Astrocyte of the cerebellum (primary cell): ENCODE results near the gene TXLNB.

Experiments
- DNase-seq: peaks from one replicate; pipeline ENCODE4 v3.0.0-alpha.2; 2011; ENCODE audit warnings: low read depth
- H3K4me3 ChIP-seq: 2 replicates; pipeline ENCODE4 v1.5.1; 2011; ENCODE audit warnings: mild to moderate bottlenecking, low read depth, low read length, moderate library complexity
- in situ Hi-C: cut with HindIII; loops from 2 replicates; pipeline ENCODE4 v1.10.0; 2017; ENCODE audit warnings: low sequenced_read_pairs
- TF ChIP-seq, protein P1 (sequence below): IDR thresholded peaks from 2 replicates; pipeline ENCODE4 v1.5.1; 2012; ENCODE audit warnings: low read length, low read depth, moderate library complexity, mild to moderate bottlenecking; ENCODE audit errors: missing control alignments

TXLNB gene

GRCh38 chr6:139253656-139254055, 38.1 kb downstream of the TXLNB start:
- TF ChIP-seq, protein P1, sequence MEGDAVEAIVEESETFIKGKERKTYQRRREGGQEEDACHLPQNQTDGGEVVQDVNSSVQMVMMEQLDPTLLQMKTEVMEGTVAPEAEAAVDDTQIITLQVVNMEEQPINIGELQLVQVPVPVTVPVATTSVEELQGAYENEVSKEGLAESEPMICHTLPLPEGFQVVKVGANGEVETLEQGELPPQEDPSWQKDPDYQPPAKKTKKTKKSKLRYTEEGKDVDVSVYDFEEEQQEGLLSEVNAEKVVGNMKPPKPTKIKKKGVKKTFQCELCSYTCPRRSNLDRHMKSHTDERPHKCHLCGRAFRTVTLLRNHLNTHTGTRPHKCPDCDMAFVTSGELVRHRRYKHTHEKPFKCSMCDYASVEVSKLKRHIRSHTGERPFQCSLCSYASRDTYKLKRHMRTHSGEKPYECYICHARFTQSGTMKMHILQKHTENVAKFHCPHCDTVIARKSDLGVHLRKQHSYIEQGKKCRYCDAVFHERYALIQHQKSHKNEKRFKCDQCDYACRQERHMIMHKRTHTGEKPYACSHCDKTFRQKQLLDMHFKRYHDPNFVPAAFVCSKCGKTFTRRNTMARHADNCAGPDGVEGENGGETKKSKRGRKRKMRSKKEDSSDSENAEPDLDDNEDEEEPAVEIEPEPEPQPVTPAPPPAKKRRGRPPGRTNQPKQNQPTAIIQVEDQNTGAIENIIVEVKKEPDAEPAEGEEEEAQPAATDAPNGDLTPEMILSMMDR = no peak
- no peak overlapping the region for H3K4me3 ChIP-seq
- no peak for DNase-seq
- in situ Hi-C loops = no loop called here

GRCh38 chr6:139251691-139252390, 40.0 kb downstream of the TXLNB start:
- H3K4me3 ChIP-seq = no peak overlapping the region
- TF ChIP-seq, protein P1 = no peak
- no peak for DNase-seq
- in situ Hi-C loops = no loop called here

GRCh38 chr6:139251045-139251690, 40.6 kb downstream of the TXLNB start:
- TF ChIP-seq, protein P1 = no peak
- DNase-seq = no peak

DNA sequence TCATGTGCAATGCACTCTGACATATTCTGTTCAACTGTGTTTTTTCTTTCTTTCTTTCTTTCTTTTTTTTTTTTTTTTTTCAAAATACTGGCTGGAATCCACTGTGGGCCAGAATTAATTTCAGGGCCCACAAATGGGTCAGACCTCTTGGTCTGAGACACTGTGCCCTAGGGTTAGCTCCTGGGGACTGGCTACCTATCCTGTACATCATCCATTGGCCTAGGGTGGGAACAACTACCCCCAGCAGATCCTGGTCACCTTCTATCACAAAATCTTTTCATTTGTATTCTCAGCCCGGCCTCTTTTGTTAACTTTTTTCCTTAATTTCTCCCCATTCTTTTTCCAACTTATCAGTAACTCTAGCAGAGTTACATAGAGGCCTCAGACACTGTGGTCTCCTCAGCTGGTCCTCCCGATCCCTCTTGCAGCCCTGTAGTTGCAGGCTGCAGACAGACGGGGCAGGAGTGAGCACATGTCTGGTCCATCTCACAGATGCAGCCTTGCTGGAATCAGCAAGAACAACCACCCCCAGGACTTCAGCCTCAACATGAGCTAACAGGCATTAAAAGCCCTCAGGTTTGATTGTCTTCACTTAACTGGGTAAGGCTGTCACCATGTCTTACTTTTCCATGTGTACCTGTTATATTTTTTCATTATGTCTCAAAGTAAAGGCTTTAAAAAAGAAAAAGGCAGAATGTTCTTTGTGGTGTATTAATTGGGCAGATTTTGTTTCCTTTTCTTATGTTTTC, 41.3 kb downstream of the TXLNB start:
- no peak for DNase-seq
- H3K4me3 ChIP-seq = no peak overlapping the region
- in situ Hi-C loops = no loop called here
- TF ChIP-seq, protein P1 = peak; percentile 74

More at GRCh38 chr6:139251045-139251690, 40.6 kb downstream of the TXLNB start:
- in situ Hi-C loops = no loop called here
- H3K4me3 ChIP-seq = no peak overlapping the region

- no peak overlapping the region for H3K4me3 ChIP-seq
- TF ChIP-seq, protein P1 = no peak
- in situ Hi-C loops = no loop called here
- DNase-seq = no peak
Observed at GRCh38 chr6:139249395-139249794, 42.4 kb downstream of the TXLNB start.

GRCh38 chr6:139248911-139249310, 42.9 kb downstream of the TXLNB start:
- TF ChIP-seq, protein P1 = no peak
- DNase-seq = no peak
- H3K4me3 ChIP-seq = no peak overlapping the region
- in situ Hi-C loops = no loop called here
